MCF 10A (cell line): ENCODE data around the gene NMBR. TPM values are rescaled to one million over a fixed set of nuclear protein-coding genes. Genes with fewer than 3 reads are reported as not detected.
"Not testable (repeated sequence)": the region's sequence is repeated elsewhere in the genome, so short reads cannot be mapped to it uniquely, and the experiment has no call there.

ENCODE experiments used
- BruUV-seq: library from RNA; stranded (reverse); fragments of 400-500 nt; replicated peaks from 2 replicates; lab custom pipeline; 2021; lab: Mats Ljungman, UMichigan
- CTCF ChIA-PET: fragments of 300-600 bp; sonication (Branson Sonifier 250); formaldehyde crosslinking; extraction: SDS; loops from one replicate; lab custom pipeline; 2021; ENCODE audit warnings: antibody characterized with exemption, inconsistent platforms; lab: Yijun Ruan, JAX
- POLR2A ChIA-PET: fragments of 300-600, 350-650 bp; sonication (Branson Sonifier 250); formaldehyde crosslinking; extraction: SDS; loops from one replicate; lab custom pipeline; 2020; ENCODE audit warnings: antibody characterized with exemption, inconsistent platforms; lab: Yijun Ruan, JAX
- DNase-seq: peaks from one replicate; pipeline ENCODE4 v3.0.0-alpha.2; 2018; ENCODE audit not compliant: unreplicated experiment
- H3K27ac Mint-ChIP-seq: one replicate; pipeline ENCODE4 v1.8.0; 2022; ENCODE audit warnings: mild to moderate bottlenecking, low read depth, mixed read lengths; ENCODE audit not compliant: unreplicated experiment
- H3K27me3 Mint-ChIP-seq: one replicate; pipeline ENCODE4 v1.8.0; 2022; ENCODE audit warnings: mixed read lengths; ENCODE audit not compliant: insufficient read depth, unreplicated experiment
- H3K36me3 Mint-ChIP-seq: one replicate; pipeline ENCODE4 v1.8.0; 2022; ENCODE audit warnings: mild to moderate bottlenecking, moderate library complexity, mixed read lengths; ENCODE audit not compliant: insufficient read depth, unreplicated experiment
- H3K4me1 Mint-ChIP-seq: one replicate; pipeline ENCODE4 v1.8.0; 2022; ENCODE audit warnings: mixed read lengths; ENCODE audit not compliant: insufficient read depth, unreplicated experiment
- H3K4me3 Mint-ChIP-seq: one replicate; pipeline ENCODE4 v1.8.0; 2022; ENCODE audit warnings: mild to moderate bottlenecking, moderate library complexity, mixed read lengths; ENCODE audit not compliant: unreplicated experiment
- H3K9me3 Mint-ChIP-seq: one replicate; pipeline ENCODE4 v1.8.0; 2022; ENCODE audit warnings: mixed read lengths; ENCODE audit not compliant: unreplicated experiment
- intact Hi-C: fragments of 100-400 bp; cut with micrococcal nuclease; formaldehyde crosslinking; loops from 2 replicates; pipeline ENCODE4 v1.14.1; 2022
- total RNA-seq: library from RNA; stranded (reverse); gene quantifications from 2 replicates; pipeline ENCODE4 v1.2.3, GENCODE V29; 2022
- TF ChIP-seq, protein P1 (sequence below): fragments of 200-600 bp; IDR thresholded peaks from one replicate; pipeline ENCODE4 v1.8.0; 2022; ENCODE audit warnings: antibody characterized with exemption, mild to moderate bottlenecking; ENCODE audit not compliant: unreplicated experiment

NMBR gene
- total RNA-seq, 1 experiment from 2014 or later: not detected

DNA sequence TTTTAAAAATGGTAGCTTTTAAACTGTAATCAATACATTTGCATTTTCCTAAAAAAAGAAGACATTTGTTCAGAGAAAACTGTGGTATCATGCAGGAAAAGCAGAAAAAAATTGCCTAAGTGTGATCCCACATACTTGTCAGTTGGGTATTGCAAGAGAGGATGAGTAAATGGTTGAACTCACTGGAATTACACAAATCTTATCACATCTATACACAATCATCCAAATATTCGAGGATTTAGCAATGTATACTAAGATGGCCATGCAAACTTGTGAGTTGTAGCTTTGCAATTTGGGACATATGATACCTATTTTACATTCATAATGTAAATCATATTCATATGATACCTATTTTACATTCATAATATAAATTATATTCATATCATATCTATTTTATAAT, 72.4 kb downstream of the NMBR start:
- H3K27ac Mint-ChIP-seq: no peak overlapping the region
- CTCF ChIA-PET: no interaction called here
- POLR2A ChIA-PET: no interaction called here
- intact Hi-C loops: no loop called here
- no peaks in the 10 kb centered on the region for H3K36me3 Mint-ChIP-seq
- no peak for DNase-seq
- H3K4me3 Mint-ChIP-seq: no peak overlapping the region
- peaks cover 8% of the 10 kb centered on the region for H3K9me3 Mint-ChIP-seq
- H3K27me3 Mint-ChIP-seq: no peaks in the 10 kb centered on the region
- BruUV-seq: no TSS peak
- H3K4me1 Mint-ChIP-seq: no peaks in the 10 kb centered on the region
- TF ChIP-seq, protein P1, sequence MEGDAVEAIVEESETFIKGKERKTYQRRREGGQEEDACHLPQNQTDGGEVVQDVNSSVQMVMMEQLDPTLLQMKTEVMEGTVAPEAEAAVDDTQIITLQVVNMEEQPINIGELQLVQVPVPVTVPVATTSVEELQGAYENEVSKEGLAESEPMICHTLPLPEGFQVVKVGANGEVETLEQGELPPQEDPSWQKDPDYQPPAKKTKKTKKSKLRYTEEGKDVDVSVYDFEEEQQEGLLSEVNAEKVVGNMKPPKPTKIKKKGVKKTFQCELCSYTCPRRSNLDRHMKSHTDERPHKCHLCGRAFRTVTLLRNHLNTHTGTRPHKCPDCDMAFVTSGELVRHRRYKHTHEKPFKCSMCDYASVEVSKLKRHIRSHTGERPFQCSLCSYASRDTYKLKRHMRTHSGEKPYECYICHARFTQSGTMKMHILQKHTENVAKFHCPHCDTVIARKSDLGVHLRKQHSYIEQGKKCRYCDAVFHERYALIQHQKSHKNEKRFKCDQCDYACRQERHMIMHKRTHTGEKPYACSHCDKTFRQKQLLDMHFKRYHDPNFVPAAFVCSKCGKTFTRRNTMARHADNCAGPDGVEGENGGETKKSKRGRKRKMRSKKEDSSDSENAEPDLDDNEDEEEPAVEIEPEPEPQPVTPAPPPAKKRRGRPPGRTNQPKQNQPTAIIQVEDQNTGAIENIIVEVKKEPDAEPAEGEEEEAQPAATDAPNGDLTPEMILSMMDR: no peak

DNA sequence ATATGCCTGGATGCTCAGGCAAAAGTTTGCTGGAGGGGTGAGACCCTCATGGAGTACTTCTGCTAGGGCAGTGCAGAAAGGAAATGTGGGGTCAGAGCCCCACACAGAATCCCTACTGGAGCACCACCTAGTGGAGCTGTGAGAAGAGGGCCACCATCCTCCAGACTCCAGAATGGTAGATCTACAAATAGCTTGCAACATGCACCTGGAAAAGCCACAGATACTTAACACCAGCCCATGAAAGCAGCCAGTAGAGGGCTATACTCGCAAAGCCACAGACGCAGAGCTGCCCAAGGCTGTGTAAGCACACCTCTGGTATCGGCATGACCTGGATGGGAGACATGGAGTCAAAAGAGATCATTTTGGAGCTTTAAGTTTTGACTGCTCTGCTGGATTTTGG, 74.9 kb downstream of the NMBR start:
- Mint-ChIP-seq H3K36me3 (no peaks in the 10 kb centered on the region), H3K4me3 (no peak overlapping the region), H3K27ac (no peak overlapping the region), H3K4me1 (no peaks in the 10 kb centered on the region), H3K9me3 (peaks cover 9% of the 10 kb centered on the region), H3K27me3 (peaks cover 3% of the 10 kb centered on the region)
- DNase-seq: no peak
- ChIA-PET CTCF (interaction anchor here (0.5 to 1.5 kb wide), 2 partner anchors 12 to 127 kb away, joined by 3 to 4 read pairs; no protein-coding TSS in a partner anchor), POLR2A (no interaction called here)
- TF ChIP-seq, protein P1: no peak
- intact Hi-C loops: no loop called here
- BruUV-seq: no TSS peak

DNA sequence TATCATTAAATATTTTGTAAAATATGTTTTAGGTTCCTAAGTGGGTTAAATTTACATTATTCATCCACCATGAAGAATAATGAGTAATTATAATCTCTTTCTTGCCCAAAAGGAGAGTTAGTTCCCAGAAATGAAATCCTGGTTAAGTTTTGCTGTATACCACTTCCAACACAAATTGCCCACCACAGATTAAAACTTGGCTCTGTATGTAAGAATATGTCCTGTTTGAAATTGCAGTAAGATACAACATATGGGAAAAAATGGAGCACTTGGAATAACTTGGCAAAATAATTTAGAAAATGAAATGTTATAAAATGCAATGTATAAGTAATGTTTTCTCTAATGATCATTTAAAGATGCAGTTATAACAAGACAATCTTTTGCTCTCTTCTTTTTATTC, 78.5 kb downstream of the NMBR start:
- no peak for DNase-seq
- no peaks in the 10 kb centered on the region for H3K4me1 Mint-ChIP-seq
- ChIA-PET CTCF (no interaction called here), POLR2A (interaction anchor here (0.5 kb wide), 1 partner anchor 45 kb away, joined by 3 read pairs; no protein-coding TSS in a partner anchor)
- TF ChIP-seq, protein P1: no peak
- no peaks in the 10 kb centered on the region for H3K36me3 Mint-ChIP-seq
- H3K27ac Mint-ChIP-seq: no peak overlapping the region
- H3K27me3 Mint-ChIP-seq: peaks cover 25% of the 10 kb centered on the region
- intact Hi-C loops: no loop called here
- BruUV-seq: no TSS peak
- H3K9me3 Mint-ChIP-seq: peaks cover 15% of the 10 kb centered on the region
- no peak overlapping the region for H3K4me3 Mint-ChIP-seq

DNA sequence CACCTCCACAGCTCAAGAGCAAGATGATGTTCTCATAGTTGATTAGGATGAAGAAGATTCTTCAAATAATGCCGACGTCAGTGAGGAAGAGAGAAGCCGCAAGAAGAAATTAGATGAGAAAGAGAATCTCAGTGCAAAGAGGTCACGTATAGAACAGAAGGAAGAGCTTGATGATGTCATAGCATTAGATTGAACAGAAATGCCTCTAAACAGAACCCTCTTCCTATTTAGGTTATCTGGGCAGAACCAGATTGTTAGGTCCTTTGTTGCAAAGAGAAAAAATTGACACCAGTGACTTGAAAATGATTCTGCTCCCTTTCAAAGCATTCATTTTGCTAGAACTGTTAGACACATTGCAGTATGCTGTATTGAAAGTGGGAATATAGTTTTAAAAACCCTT, 84.1 kb downstream of the NMBR start:
- POLR2A ChIA-PET, H3K27ac Mint-ChIP-seq, BruUV-seq, H3K36me3 Mint-ChIP-seq, H3K4me1 Mint-ChIP-seq, intact Hi-C loops, H3K4me3 Mint-ChIP-seq, DNase-seq, H3K9me3 Mint-ChIP-seq: not testable (repeated sequence)
- CTCF ChIA-PET: interaction anchor here (0.6 kb wide), 1 partner anchor 416 kb away, joined by 3 read pairs; no protein-coding TSS in a partner anchor
- peaks cover 49% of the 10 kb centered on the region for H3K27me3 Mint-ChIP-seq
